ENCODE measurements around the gene CXCR1.

CXCR1 gene

GRCh38 chr2:218162814-218163213 is 3.9 kb downstream of the CXCR1 start:
- DNase-seq (ENCODE audit: extremely low read depth, low read depth): no peak
- no peak for TF ChIP-seq CTCF (IDR thresholded peaks at IDR 0.05; ENCODE audit: low read depth, low read length)

GRCh38 chr2:218161644-218162043 is 5.1 kb downstream of the CXCR1 start:
- TF ChIP-seq CTCF (IDR thresholded peaks at IDR 0.05; ENCODE audit: low read depth, low read length): no peak
- no peak for DNase-seq (ENCODE audit: extremely low read depth, low read depth)

- DNase-seq (ENCODE audit: extremely low read depth, low read depth): no peak
- no peak for TF ChIP-seq CTCF (IDR thresholded peaks at IDR 0.05; ENCODE audit: low read depth, low read length)
These were observed 10.7 kb downstream of the CXCR1 start for GRCh38 chr2:218155953-218156479.

GRCh38 chr2:218152777-218153176 is 14.0 kb downstream of the CXCR1 start:
- DNase-seq (ENCODE audit: extremely low read depth, low read depth): no peak
- TF ChIP-seq CTCF (IDR thresholded peaks at IDR 0.05; ENCODE audit: low read depth, low read length): no peak

- no peak for DNase-seq (ENCODE audit: extremely low read depth, low read depth)
These were observed 14.6 kb downstream of the CXCR1 start for GRCh38 chr2:218152172-218152571.

GRCh38 chr2:218149848-218150440 is 16.8 kb downstream of the CXCR1 start:
- no peak for TF ChIP-seq CTCF (IDR thresholded peaks at IDR 0.05; ENCODE audit: low read depth, low read length)
- DNase-seq (ENCODE audit: extremely low read depth, low read depth): no peak

More at GRCh38 chr2:218152172-218152571, 14.6 kb downstream of the CXCR1 start:
- TF ChIP-seq CTCF (IDR thresholded peaks at IDR 0.05; ENCODE audit: low read depth, low read length): no peak

- DNase-seq (ENCODE audit: extremely low read depth, low read depth): no peak
- TF ChIP-seq CTCF (IDR thresholded peaks at IDR 0.05; ENCODE audit: low read depth, low read length): no peak
These were observed 17.7 kb downstream of the CXCR1 start for GRCh38 chr2:218149098-218149497.

Data from AG09319 (cell line).